Kidney (tissue), 14 donors: Measurements from ENCODE around the gene ZFP69. TPM values are rescaled to one million over a fixed set of nuclear protein-coding genes. Genes with fewer than 3 reads are reported as not detected.
A peak's percentile ranks its signal among the peaks of the same experiment; 100 is the strongest.

Experiments used
- DNase-seq, 5 donors: peaks; one replicate each; pipeline ENCODE4 v3.0.0-alpha.2; 2013 to 2020
- FAIRE-seq: peaks from 2 replicates; lab custom pipeline; 2012; peaks lifted over from hg19 to GRCh38; lab: Jason Lieb, UNC
- H3K27ac ChIP-seq, 2 donors: one replicate each; pipeline ENCODE4 v1.7.0; 2013; ENCODE audit warnings: low read depth in 2 of 2, low read length in 2 of 2, inconsistent platforms in 1 of 2
- H3K27me3 ChIP-seq: one replicate; pipeline ENCODE4 v1.7.1; 2013; ENCODE audit warnings: low read length, inconsistent platforms; ENCODE audit not compliant: control insufficient read depth, insufficient read depth
- H3K36me3 ChIP-seq, 3 donors: one replicate each; pipeline versions ENCODE4 v1.7.0 to v1.7.1; 2013; ENCODE audit warnings: low read length in 3 of 3, control low read depth in 1 of 3, inconsistent platforms in 1 of 3; ENCODE audit not compliant: insufficient read depth in 3 of 3, control insufficient read depth in 2 of 3
- H3K4me1 ChIP-seq, 3 donors: one replicate each; pipeline versions ENCODE4 v1.7.0 to v1.7.1; 2013; ENCODE audit warnings: low read length in 3 of 3, inconsistent platforms in 1 of 3, low read depth in 1 of 3; ENCODE audit not compliant: control insufficient read depth in 2 of 3, insufficient read depth in 2 of 3
- H3K4me3 ChIP-seq, 3 donors: one replicate each; pipeline versions ENCODE4 v1.7.0 to v1.8.1; 2013; ENCODE audit warnings: low read length in 3 of 3, control low read depth in 1 of 3, inconsistent platforms in 1 of 3
- H3K9ac ChIP-seq, 3 donors: one replicate each; pipeline versions ENCODE4 v1.7.0 to v1.7.1; 2013; ENCODE audit warnings: low read length in 3 of 3, control low read depth in 1 of 3, inconsistent platforms in 1 of 3
- H3K9me3 ChIP-seq, 3 donors: one replicate each; pipeline versions ENCODE4 v1.7.0 to v1.7.1; 2013; ENCODE audit warnings: low read length in 3 of 3, control low read depth in 1 of 3, inconsistent platforms in 1 of 3; ENCODE audit not compliant: control insufficient read depth in 2 of 3, insufficient read depth in 1 of 3
- intact Hi-C: fragments of 100-400 bp; cut with DNase I; formaldehyde crosslinking; loops from one replicate; pipeline ENCODE4 v1.11.1; 2022
- polyA plus RNA-seq: library from polyadenylated mRNA; stranded (reverse); fragments of 350-450 nt; fragmentation: Illumina TruSeq; extraction: RNeasy Lipid Tissue Mini Kit (QIAGEN cat#74804); gene quantifications from one replicate; pipeline ENCODE4 v1.2.3, GENCODE V29; 2014; ENCODE audit warnings: low read depth, low replicate concordance; ENCODE audit not compliant: insufficient read depth
- total RNA-seq: library from RNA; stranded (reverse); fragmentation: NEBNext Ultra II Directional; extraction: Animal tissue kit (Norgen Biotek cat#: 25700); gene quantifications from one replicate; pipeline ENCODE4 v1.2.1, GENCODE V29; 2021
- TF ChIP-seq, protein P1 (sequence below): IDR thresholded peaks from 3 replicates; pipeline ENCODE4 v1.5.1; 2012; ENCODE audit warnings: mild to moderate bottlenecking, moderate library complexity, borderline replicate concordance; ENCODE audit not compliant: insufficient read depth; ENCODE audit errors: extremely low read depth
- donor health status: control.
- donor health status: control.
- donor health status: control.
- donor health status: control.
- donor health status: control.
- donor health status: DM: yes; HTN: yes; CAD: no.
- donor health status: Normal renal cell carcinoma (clear cell type).

Gene ZFP69
- total and polyA plus RNA-seq, 2 donors from 2014 or later, result 2.7 to 2.9 TPM

DNA sequence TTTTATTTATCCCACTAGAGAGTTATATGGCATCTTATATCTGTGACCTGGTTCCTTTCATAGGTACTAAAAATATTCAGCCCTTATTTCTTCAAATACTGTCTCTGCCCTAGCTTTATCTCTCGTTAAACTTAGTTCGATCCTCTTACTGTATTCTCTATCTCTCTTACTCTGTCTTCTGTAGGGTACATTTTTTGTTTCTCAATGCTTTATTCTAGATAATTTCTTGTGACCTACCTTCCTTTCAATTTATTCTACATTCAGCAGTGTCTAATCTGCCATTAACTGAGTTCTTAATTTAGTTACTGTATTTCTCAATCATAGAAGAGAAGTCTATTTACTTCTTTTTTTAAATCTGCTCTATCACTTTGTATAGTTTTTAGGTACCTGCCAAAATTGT lies 1.8 kb upstream of the ZFP69 start:
- H3K9ac ChIP-seq, result no peak overlapping the region
- no peaks in the 10 kb centered on the region for H3K4me1 ChIP-seq
- H3K27me3 ChIP-seq, result no peaks in the 10 kb centered on the region
- TF ChIP-seq, protein P1, sequence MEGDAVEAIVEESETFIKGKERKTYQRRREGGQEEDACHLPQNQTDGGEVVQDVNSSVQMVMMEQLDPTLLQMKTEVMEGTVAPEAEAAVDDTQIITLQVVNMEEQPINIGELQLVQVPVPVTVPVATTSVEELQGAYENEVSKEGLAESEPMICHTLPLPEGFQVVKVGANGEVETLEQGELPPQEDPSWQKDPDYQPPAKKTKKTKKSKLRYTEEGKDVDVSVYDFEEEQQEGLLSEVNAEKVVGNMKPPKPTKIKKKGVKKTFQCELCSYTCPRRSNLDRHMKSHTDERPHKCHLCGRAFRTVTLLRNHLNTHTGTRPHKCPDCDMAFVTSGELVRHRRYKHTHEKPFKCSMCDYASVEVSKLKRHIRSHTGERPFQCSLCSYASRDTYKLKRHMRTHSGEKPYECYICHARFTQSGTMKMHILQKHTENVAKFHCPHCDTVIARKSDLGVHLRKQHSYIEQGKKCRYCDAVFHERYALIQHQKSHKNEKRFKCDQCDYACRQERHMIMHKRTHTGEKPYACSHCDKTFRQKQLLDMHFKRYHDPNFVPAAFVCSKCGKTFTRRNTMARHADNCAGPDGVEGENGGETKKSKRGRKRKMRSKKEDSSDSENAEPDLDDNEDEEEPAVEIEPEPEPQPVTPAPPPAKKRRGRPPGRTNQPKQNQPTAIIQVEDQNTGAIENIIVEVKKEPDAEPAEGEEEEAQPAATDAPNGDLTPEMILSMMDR, result no peak
- no peak overlapping the region for H3K27ac ChIP-seq
- DNase-seq (no peak), FAIRE-seq (no peak)
- peaks cover 0 to 9% (median 6%) of the 10 kb centered on the region in 3 donors for H3K9me3 ChIP-seq
- intact Hi-C loops, result no loop called here
- H3K4me3 ChIP-seq, result no peak overlapping the region
- H3K36me3 ChIP-seq, result no peaks in the 10 kb centered on the region

DNA sequence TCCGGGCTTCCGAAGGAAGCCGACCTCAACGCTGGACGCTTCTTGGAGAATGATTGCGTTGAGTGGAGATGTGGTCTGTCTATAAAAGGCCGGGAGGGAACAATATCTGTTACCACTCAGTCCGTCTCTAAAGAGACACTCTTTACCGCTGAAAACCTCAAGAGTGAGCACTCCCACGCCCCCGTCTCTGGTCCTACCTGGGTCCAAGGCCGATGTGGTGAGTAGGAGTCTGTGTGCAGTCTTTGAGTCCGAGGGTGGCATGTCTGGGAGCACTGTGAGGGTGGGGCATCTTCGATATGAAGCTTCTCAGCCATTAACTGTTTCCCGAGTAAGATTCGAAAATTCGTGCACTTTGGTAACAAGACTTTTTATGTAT lies 576 bp downstream of the ZFP69 start:
- Histone ChIP-seq H3K4me3 (peak overlapping the region; percentile 71 to 91 (median 76)), H3K36me3 (peaks cover 0 to under 1% (median 0%) of the 10 kb centered on the region in 3 donors), H3K27me3 (no peaks in the 10 kb centered on the region), H3K4me1 (no peaks in the 10 kb centered on the region), H3K27ac (no peak overlapping the region), H3K9me3 (peaks cover 0 to 8% (median 4%) of the 10 kb centered on the region in 3 donors), H3K9ac (peak overlapping the region; percentile 48 to 71 (median 53))
- intact Hi-C loops, result no loop called here
- TF ChIP-seq, protein P1, result no peak
- FAIRE-seq (no peak), DNase-seq (peak in 1 of 5 donors; percentile 46)

DNA sequence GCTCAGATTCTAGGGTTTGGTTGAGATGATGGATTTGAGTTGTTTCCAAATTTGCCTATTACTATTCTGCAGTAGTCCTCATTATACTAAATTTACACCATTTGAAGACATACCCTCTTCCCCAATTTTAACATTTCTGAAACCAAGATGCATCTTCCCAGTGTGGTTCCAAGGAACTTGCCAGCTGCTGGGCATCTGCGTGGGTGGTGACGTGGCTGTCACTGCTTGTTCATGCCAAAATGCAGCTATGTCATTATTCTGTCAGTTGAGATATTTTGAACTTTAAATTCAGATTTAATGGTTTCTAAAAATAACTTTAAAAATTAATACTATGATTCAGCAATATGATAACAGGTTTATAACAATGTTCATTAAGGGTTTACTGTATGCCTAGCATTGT lies 1.2 kb downstream of the ZFP69 start:
- peaks cover 0 to 3% (median 0%) of the 10 kb centered on the region in 3 donors for H3K36me3 ChIP-seq
- H3K4me3 ChIP-seq, result peak overlapping the region; percentile 71 to 91 (median 76)
- no peak overlapping the region for H3K27ac ChIP-seq
- H3K4me1 ChIP-seq, result no peaks in the 10 kb centered on the region
- no peak for DNase-seq
- H3K9me3 ChIP-seq, result peaks cover 0 to 5% (median 4%) of the 10 kb centered on the region in 3 donors
- no peak for FAIRE-seq
- no peaks in the 10 kb centered on the region for H3K27me3 ChIP-seq
- peak overlapping the region in 1 of 3 donors; percentile 48 for H3K9ac ChIP-seq
- intact Hi-C loops, result no loop called here
- TF ChIP-seq, protein P1, result no peak

DNA sequence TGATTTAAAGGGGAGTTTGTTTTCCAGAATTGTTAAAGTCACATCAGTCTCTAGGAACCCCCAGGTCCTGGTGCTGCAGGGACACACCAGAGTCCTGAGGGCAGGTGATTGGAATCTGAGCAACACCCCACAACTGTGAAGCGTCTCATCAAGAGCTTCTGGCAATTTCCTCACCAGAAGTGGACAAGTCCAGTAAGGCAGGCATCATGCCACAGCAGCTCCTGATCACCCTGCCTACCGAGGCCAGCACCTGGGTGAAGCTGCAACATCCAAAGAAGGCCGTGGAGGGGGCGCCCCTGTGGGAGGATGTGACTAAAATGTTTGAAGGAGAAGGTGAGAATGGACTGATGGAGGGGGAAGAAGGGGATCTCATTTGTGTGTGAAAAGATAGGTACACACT lies 2.1 kb downstream of the ZFP69 start:
- Histone ChIP-seq H3K27ac (no peak overlapping the region), H3K9ac (no peak overlapping the region), H3K36me3 (peaks cover 0 to 3% (median 0%) of the 10 kb centered on the region in 3 donors), H3K9me3 (peaks cover 0 to 4% (median 4%) of the 10 kb centered on the region in 3 donors), H3K4me1 (no peaks in the 10 kb centered on the region), H3K4me3 (no peak overlapping the region), H3K27me3 (no peaks in the 10 kb centered on the region)
- no peak for FAIRE-seq
- TF ChIP-seq, protein P1, result no peak
- intact Hi-C loops, result no loop called here
- no peak for DNase-seq
